Smooth muscle cell of the brain vasculature (primary cell): ENCODE results near the gene NCAPD3.
"Not testable (repeated sequence)": the region's sequence is repeated elsewhere in the genome, so short reads cannot be mapped to it uniquely, and the experiment has no call there.

Source experiments
- DNase-seq: peaks from one replicate; pipeline ENCODE4 v3.0.0-alpha.2; 2012; ENCODE audit warnings: low read depth, low spot score

The NCAPD3 gene, protein sequence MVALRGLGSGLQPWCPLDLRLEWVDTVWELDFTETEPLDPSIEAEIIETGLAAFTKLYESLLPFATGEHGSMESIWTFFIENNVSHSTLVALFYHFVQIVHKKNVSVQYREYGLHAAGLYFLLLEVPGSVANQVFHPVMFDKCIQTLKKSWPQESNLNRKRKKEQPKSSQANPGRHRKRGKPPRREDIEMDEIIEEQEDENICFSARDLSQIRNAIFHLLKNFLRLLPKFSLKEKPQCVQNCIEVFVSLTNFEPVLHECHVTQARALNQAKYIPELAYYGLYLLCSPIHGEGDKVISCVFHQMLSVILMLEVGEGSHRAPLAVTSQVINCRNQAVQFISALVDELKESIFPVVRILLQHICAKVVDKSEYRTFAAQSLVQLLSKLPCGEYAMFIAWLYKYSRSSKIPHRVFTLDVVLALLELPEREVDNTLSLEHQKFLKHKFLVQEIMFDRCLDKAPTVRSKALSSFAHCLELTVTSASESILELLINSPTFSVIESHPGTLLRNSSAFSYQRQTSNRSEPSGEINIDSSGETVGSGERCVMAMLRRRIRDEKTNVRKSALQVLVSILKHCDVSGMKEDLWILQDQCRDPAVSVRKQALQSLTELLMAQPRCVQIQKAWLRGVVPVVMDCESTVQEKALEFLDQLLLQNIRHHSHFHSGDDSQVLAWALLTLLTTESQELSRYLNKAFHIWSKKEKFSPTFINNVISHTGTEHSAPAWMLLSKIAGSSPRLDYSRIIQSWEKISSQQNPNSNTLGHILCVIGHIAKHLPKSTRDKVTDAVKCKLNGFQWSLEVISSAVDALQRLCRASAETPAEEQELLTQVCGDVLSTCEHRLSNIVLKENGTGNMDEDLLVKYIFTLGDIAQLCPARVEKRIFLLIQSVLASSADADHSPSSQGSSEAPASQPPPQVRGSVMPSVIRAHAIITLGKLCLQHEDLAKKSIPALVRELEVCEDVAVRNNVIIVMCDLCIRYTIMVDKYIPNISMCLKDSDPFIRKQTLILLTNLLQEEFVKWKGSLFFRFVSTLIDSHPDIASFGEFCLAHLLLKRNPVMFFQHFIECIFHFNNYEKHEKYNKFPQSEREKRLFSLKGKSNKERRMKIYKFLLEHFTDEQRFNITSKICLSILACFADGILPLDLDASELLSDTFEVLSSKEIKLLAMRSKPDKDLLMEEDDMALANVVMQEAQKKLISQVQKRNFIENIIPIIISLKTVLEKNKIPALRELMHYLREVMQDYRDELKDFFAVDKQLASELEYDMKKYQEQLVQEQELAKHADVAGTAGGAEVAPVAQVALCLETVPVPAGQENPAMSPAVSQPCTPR (N-terminal part only)

DNA sequence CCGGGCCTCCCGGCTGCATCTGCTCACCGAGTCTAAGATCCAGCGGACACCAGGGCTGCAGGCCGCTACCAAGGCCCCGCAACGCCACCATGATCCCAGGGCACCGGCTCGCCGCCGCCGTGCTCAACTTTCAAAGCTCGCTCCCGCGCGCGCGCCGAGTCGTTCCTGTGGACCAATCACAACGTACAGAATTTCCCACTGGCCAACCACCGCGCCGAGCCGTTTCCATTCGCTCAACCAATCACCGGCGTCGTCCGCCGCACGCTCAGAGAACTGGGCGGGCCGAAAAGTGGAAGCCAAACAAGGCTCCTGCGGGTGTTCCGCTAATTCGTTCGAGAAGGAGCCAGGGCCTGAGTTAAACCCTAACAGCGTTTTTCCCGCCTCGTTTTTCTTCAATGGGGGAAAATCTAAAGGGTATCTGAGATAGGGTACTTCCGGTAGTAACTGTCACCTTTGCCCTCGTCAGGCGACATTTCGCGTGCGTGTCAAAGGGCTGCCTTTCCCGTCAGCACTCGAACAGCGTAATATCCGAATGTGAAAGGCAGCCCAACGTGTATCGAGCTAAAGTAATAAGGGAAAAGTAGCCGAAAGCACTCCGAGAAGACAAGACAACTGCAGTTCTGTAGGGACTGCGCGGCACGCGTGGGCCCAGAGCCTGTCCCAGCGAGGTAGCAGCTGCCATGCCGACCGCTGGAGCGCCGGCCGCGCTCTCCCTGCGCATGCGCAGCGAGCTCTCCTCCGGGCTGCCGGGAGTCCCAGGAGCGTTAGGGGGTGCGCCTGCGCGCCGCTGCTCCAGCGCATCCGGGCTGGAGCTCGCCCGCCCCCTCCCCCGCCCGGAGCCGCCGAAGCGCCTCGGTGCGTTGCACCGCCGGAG, at the start of gene NCAPD3, which contains the start of gene VPS26B:
Gene NCAPD3, minus strand, starts transcription at position 132 of the 874 bp plus-strand sequence. Its CDS starts 41 bp downstream, at position 91.
Gene VPS26B, plus strand, starts transcription at position 836 of the 874 bp plus-strand sequence. CDS start 452 bp downstream, outside the sequence.
- peak; percentile 90 for DNase-seq

DNA sequence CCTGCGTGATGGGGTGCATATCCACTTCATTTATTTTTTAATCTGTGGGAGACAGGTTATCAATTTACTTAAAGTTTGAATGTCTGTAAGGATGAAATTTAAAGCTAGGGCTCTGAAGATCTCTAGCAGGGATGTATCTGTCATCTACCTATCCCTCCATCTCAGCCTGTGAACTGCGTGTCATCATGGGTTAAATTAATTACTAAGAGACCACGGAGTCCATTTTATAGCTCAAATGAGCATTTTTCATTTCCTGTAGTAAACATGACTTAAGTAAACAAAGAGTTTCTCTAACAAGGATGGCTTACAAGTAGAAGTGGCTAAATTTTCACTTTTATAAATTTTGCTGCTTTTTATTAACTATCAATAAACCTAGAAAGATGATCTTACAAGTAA, 49.5 kb upstream of the NCAPD3 start:
- DNase-seq = no peak

DNA sequence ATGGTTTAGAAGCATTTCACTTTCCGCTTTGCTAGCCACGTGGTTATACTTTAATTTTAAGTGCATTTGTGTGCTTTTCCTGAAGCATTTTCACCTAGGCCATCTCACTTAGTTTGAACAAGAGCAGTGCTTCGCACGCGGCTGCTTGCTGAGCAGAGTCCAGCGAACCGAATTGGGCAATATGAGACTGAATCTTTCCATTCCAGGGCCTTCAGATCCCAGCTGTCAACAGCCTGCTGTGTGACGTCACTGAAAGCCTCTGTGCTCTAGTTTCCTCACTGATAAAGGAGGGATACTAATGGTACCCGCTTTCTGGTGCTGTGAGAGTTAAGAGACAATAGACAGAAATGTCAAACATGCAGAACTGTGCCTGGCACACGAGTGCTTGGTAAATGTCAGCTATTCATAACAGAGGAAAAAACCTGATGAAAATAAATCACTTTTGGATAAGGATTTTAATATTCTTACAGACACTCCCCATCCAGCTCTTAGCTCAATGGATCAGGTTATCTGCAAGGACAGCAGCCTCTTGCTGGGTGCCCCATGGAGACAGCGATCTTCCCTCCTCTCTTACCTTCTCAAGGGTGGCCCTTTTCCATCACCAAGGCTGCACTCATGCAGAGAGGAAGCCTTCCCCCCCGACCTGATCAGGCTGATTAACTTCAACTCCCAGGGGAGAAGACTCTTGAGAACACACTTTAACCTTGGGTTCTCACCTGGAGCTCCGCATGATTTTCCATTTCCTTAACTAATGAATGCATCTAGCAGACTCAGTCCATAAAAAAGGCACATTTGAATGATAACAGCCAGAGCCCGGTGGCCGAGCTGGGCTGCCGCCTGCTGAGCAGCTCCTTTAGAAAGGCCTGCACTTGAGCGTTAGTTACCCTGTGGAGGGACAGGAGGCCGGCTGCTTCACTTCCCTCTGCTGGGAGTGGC, 48.9 kb upstream of the NCAPD3 start:
- no peak for DNase-seq

DNA sequence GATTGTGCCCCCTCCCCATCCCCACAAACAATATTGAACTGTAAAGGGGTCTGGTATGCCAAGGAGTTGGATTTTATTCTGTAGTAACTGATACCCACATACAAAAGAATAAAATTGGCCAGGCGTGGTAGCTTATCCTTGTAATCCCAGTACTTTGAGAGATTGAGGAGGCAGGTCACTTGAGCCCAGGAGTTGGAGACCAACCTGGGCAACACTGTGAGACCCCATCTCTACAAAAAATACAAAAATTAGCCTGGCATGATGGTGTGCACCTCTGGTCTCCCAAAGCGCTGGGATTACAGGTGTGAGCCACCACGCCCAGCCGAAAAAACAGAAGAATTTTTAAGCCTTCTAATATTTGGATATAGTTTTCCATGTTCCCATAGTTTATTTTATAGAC, 48.2 kb upstream of the NCAPD3 start:
- no peak for DNase-seq

DNA sequence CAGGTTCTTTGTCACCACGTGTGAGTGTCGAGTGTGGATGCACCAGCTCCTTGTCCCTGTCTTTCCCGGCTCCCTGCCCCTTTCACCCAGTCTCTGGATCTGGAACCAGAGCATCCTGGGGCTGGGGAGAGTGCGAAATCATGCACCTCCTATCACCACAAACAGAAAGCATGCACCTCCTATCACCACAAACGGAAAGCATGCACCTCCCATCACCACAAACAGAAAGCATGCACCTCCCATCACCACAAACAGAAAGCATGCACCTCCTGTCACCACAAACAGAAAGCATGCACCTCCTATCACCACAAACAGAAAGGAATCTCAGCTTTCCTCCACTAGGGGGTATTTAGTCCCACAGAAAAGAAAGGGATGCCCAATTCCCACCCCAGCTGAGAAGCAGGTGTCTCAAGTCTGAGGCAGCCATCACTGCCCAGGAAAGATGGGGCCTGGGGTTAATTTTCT, 46.5 kb upstream of the NCAPD3 start:
- no peak for DNase-seq

DNA sequence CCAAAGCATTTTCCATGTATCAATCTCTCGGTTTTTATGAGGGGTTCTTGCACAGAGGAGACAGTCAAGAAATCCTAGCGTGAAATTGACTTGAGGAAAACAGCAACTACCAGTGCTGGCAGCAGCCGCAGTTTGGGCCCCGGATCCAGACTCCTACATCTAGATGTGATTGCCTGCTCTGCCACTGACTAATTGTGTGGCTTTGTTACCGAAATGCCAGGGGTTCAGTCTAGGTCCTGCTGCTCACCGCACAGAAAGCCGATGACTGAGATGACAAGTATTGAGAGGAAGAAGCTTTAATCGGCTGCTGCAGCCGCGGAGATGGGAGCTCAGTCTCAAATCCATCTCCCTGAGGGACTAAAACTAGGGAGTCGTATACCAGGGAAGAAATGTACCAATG, 44.2 kb upstream of the NCAPD3 start:
- DNase-seq = no peak

DNA sequence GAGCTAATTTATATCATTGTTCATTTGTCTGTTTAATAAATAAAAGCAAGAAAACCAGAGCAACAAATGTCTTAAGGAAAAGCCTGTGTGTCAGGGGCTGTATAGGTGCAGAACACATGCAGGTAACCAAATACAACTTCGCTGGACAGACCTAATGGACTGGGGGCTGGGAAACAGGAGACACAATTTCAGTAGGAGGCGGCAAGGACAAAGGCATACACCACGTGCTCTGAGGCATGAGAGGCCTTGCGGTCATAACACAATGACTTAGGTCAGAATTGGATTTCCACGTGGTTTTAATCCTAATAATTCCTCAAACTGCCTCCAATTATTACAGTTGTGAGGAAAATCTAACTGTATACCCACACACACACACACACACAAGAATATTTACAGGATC, 43.7 kb upstream of the NCAPD3 start:
- no peak for DNase-seq

DNA sequence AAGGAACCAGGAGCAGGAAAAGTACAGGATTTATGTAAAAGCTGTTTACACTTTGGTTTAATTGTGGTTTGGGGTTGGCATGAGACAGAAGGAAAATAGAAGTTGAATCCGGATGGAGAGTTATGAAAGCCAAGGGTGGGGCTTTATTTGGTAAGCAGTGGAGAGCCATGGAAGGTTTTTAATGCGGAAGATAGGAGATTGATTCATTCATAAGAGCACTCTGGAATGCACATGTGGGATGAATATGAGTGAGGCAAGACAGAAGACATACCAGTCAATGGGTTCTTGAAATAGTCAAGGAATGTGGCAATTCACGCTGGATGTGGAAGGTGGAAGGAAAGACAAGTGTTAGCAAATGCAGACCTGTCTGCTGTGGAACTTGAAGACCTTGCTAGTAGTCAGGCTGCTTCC, 43.1 kb upstream of the NCAPD3 start:
- DNase-seq = no peak

DNA sequence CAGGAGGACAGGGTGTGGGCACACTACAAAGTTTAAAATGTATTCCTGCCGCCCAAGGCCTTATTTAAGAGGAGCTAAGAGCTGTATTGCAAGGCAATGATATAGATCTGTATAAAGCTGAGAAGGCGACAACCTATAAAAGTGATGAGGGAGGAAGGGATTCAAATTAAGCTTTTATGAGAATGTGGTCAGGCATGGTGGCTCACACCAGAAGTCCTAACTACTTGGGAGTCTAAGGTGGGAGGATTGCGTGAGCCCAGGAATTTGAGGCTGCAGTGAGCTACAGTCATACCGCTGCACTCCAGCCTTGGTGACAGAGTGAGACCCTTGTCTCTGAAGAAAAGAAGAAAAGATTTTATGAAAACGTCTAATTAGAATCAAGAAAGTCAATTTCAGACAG, 42.7 kb upstream of the NCAPD3 start:
- no peak for DNase-seq

DNA sequence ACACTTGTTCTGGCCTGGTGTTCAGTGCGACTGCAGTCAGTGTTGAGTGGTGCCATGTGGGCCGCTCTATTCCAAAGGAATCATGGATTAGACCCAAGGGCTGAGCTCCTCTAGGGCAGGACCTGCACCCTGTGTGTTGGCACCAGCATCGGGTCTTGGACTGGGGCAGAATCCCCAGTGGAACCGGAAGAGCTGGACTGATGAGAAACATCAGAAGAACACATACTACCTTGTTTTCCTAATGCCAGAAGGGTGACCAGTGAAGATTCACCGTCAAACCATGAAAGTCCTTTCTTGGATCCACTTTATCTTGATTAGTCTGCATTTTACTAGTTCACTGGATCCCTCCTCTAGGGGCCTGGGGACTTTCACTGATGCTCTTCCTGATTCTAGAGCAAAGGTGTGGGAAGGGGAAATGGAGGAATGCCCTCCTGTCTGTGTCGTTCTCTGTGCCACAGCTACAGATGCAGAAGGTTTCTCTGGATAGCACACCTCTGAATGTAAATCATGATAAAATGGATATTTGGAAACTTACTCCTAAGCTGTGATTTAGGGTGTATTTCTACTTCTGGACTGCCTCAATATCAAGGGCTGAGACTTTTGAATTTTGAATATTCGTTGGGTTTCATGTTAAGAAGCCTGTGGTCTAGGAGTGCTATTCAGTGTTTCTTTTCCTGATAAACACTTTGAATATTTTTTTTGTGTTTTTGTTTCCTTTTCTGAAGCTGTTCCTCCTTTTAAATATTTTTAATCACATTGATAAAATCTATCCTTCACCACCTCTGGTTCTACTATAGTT, 41.4 kb upstream of the NCAPD3 start:
- no peak for DNase-seq

DNA sequence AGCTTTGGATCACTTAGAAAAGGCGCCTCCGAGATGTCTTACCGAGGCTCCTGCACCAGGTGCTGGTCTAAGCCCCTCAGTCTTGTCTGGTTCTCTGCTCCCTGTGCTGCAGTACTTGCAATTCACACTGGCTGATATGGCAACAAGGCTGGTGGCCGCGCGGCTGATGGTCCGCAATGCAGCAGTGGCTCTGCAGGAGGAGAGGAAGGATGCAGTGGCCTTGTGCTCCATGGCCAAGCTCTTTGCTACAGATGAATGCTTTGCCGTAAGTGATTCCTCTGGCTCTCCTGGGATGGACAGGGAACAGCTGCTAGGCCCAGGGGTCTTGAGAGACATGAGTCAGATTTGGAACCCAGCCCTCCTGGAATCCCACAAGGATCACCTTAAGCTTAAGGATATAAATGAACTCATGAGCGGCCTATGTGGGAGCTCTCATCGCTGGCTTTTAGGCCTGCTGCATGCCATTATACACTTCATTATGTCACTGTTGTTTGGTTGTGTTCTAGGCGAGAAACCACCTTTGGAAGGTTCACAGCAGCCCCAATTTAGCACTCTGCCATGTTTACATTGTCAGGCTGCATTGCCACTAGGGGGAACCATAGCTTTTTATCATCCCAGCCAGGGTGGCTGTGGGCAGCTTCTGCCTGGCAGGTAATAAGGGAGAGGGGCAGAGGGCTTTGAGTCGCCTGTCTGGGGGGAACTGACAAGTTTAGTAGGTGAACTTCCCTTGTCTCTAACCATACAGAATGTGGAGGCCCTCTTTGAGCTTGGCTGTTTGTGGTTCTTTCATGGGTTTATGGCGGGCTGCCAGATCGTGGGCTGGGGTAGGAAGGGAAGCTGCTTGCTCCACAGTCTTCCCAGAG, 38.1 kb upstream of the NCAPD3 start:
- DNase-seq = no peak

DNA sequence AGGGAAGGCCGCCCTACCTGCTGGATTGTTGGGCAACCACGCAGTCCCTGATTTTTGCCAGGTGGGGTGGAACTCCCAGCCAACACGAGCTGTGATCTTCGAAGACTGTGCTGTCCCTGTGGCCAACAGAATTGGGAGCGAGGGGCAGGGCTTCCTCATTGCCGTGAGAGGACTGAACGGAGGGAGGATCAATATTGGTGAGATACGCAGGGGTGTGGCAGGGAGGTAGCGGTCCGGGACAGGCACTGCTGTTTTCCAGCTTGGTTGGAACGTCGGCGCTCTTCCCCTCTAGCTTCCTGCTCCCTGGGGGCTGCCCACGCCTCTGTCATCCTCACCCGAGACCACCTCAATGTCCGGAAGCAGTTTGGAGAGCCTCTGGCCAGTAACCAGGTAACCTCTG, 37.2 kb upstream of the NCAPD3 start:
- no peak for DNase-seq

DNA sequence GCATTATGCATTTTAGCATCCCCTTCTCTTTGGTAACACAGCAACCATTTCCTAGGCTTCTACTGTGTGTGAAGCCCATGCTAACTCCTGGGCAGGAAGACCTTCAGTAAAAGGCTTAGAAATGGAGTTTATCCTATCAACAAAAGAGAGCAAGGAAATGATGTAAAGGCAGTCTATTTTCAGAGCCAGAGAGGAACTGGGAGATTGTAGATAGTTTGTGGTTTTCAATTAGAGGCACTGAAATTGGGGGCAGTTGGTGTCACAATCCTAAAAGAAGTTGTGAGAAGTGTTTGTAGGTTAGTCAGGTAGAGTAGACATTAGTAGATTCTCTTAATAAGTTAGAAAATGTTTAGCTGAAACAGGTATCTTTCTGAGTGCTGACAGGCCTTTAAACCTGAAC, 36.7 kb upstream of the NCAPD3 start:
- DNase-seq = no peak

DNA sequence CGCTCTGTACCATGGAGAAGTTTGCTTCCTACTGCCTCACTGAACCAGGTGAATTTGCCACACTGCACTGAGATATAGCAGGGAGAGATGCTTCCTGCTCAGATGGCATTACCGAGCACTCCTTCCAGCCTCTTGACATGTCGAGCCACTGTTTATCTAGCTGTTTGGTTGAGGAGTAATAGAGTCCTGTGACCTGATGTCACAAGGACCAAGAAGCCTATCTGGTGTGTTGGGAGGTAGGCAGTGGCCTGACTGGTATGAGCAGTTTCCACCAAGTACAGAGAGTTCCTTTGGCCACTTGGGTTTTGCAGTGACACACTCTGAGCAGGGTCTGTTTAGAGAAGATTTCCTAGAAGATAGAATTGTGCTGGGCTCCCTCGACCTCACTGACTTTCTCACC, 34.8 kb upstream of the NCAPD3 start:
- DNase-seq = no peak

DNA sequence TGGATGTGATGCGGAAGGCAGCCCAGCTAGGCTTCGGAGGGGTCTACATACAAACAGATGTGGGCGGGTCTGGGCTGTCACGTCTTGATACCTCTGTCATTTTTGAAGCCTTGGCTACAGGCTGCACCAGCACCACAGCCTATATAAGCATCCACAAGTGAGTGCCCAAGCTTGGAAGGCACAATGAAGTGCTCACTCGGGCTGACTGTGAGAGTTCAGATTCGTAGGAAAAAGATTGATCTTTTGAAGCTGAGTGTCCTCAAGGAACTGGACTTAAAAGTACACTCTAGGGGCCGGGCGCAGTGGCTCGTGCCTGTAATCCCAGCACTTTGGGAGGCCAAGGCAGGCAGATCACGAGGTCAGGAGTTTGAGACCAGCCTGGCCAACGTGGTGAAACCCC, 33.3 kb upstream of the NCAPD3 start:
- no peak for DNase-seq

DNA sequence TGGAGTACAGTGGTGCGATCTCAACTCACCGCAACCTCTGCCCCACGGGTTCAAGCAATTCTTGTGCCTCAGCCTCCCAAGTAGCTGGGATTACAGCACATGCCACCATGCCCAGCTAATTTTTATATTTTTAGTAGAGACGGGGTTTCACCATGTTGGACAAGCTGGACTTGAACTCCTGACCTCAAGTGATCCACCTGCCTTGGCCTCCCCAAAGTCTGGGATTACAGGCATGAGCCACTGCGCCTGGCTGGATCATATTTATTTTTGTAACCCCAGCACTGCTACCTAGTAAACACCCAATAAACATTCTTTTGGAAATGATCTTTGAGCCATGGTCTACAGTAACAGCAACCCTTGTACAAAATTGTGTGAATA, 31.4 kb upstream of the NCAPD3 start:
- DNase-seq = not testable (repeated sequence)

DNA sequence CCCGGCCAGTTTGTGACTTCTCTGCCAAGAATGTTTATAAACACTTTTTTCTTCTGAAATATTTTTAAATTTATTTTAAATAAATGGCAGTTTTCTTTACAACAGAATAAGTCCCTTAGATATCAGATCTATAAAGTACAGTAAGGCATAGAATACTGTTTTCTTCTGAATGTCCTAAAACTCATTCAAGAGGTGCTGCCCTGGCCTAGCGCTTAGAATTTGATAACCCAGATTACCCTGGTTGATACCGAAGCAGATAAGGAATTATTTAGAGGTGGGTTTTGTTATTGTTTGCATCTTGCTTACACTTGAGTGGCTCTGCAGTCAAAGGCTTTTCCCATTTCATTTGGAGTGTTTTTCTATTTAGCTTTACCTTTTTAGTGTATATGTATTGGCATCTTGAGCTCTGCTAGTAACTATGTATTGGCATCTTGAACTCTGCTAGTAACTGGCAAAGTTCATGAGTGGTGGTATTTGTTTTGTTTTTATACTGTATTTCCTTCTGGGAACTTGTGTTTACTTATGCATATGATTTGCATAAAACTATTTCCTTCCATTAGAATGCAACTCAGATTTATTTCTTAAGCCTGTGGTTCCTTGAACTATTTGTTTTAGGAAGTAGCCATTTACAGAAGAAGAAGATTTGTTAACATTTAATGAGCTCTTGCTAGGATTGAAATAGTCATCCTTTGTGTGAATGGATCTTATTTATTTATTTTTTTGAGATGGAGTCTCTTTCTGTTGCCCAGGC, 30.8 kb upstream of the NCAPD3 start:
- no peak for DNase-seq
